ENCODE measurements around the gene CAMK2D. TPM values are rescaled to one million over a fixed set of nuclear protein-coding genes. Genes with fewer than 3 reads are reported as not detected.

Gene CAMK2D
- total RNA-seq, 6 donors from 2014 or later = 41.0 to 75.8 (median 51.9) TPM

DNA sequence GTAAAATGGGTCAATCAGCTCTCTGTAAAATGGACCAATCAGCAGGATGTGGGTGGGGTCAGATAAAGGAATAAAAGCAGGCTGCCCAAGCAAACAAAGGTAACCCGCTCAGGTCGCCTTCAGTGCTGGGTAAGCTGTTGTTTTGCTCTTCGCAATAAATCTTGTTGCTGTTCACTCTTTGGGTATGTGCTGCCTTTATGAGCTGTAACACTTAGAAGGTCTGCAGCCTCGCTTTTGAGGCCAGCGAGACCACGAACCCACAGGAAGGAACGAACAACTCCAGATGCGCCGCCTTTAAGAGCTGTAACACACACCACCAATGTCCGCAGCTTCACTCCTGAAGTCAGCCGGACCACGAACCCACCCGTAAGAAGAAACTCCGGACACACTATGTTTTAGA is 11.5 kb upstream of the CAMK2D start:
- Histone ChIP-seq H3K4me3 (no peak overlapping the region), H3K36me3 (no peaks in the 10 kb centered on the region), H3K4me1 (no peaks in the 10 kb centered on the region), H3K27me3 (no peaks in the 10 kb centered on the region), H3K9me3 (no peaks in the 10 kb centered on the region), H3K27ac (no peak overlapping the region)
- ATAC-seq (ENCODE audit: low FRiP score in 2 of 2) (no peak), DNase-seq (no peak)
- 76 to 79% methylated on average over 13 to 14 of the region's 14 CpGs for WGBS, 2 donors
- TF ChIP-seq POLR2AphosphoS5 (IDR thresholded peaks at IDR 0.05) (no peak), POLR2A (IDR thresholded peaks at IDR 0.05) (no peak), EP300 (IDR thresholded peaks at IDR 0.05) (no peak)
- TF ChIP-seq, protein P1, sequence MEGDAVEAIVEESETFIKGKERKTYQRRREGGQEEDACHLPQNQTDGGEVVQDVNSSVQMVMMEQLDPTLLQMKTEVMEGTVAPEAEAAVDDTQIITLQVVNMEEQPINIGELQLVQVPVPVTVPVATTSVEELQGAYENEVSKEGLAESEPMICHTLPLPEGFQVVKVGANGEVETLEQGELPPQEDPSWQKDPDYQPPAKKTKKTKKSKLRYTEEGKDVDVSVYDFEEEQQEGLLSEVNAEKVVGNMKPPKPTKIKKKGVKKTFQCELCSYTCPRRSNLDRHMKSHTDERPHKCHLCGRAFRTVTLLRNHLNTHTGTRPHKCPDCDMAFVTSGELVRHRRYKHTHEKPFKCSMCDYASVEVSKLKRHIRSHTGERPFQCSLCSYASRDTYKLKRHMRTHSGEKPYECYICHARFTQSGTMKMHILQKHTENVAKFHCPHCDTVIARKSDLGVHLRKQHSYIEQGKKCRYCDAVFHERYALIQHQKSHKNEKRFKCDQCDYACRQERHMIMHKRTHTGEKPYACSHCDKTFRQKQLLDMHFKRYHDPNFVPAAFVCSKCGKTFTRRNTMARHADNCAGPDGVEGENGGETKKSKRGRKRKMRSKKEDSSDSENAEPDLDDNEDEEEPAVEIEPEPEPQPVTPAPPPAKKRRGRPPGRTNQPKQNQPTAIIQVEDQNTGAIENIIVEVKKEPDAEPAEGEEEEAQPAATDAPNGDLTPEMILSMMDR (IDR thresholded peaks at IDR 0.05) = no peak

DNA sequence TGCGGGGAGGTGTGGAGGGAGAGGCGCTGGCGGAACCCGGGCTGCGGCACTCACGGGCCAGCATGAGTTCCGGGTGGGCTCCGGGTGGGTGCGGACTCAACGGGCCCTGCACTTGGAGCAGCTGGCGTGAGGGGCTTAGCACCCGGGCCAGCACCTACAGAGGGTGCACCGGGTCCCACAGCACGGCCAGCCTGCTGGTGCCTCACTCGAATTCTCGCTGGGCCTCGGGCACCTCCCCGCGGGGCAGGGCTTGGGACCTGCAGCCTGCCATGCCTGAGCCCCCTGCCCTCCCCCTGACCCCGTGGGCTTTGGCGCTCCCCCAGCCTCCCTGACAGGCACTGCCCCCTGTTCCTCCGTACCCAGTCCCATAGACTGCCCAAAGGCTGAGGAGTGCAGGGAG is 10.8 kb upstream of the CAMK2D start:
- no peak for TF ChIP-seq EP300 (IDR thresholded peaks at IDR 0.05)
- TF ChIP-seq POLR2A (IDR thresholded peaks at IDR 0.05) = no peak
- TF ChIP-seq, protein P1 (IDR thresholded peaks at IDR 0.05) = no peak
- TF ChIP-seq POLR2AphosphoS5 (IDR thresholded peaks at IDR 0.05) = no peak

DNA sequence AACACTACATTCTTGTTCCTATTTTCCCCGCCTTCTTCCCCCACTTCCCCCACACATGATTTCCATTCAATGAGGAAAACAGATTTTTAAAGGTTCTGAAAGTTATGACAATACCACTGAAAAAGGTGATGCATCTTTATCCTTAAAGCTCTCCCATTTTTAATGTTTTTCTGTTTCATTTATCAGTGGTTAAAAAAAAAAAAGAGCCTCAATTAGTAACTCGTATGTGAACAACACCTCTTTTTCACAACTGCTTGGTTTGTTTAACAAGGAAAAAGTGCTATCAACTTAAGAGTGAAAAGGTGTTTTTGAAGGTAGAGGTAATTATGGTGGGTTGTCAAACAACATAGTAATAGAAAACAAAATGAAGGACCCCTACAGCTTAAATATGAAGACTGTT is 8.2 kb upstream of the CAMK2D start:
- Histone ChIP-seq H3K27me3 (no peaks in the 10 kb centered on the region), H3K4me1 (no peaks in the 10 kb centered on the region), H3K9me3 (no peaks in the 10 kb centered on the region), H3K4me3 (no peak overlapping the region), H3K36me3 (no peaks in the 10 kb centered on the region), H3K27ac (no peak overlapping the region)
- no peak for DNase-seq
- TF ChIP-seq EP300 (IDR thresholded peaks at IDR 0.05) = no peak
- TF ChIP-seq POLR2AphosphoS5 (IDR thresholded peaks at IDR 0.05) = no peak
- TF ChIP-seq POLR2A (IDR thresholded peaks at IDR 0.05) = no peak
- TF ChIP-seq, protein P1 (IDR thresholded peaks at IDR 0.05) = no peak
- WGBS, 2 donors = 79 to 80% methylated on average over 2 of the region's 2 CpGs
- ATAC-seq (ENCODE audit: low FRiP score in 2 of 2) = no peak

More for the DNA sequence above, 10.8 kb upstream of the CAMK2D start:
- peak in 1 of 2 donors; percentile 72 for DNase-seq
- H3K27ac ChIP-seq = no peak overlapping the region
- H3K36me3 ChIP-seq = no peaks in the 10 kb centered on the region
- no peaks in the 10 kb centered on the region for H3K9me3 ChIP-seq
- WGBS, 2 donors = 99% methylated on average over 22 of the region's 22 CpGs; no CpG with 5 or more reads in 1 of the 2 donors
- no peaks in the 10 kb centered on the region for H3K4me1 ChIP-seq
- peak; percentile 21 to 57 for ATAC-seq (ENCODE audit: low FRiP score in 2 of 2)
- H3K4me3 ChIP-seq = no peak overlapping the region
- H3K27me3 ChIP-seq = no peaks in the 10 kb centered on the region

DNA sequence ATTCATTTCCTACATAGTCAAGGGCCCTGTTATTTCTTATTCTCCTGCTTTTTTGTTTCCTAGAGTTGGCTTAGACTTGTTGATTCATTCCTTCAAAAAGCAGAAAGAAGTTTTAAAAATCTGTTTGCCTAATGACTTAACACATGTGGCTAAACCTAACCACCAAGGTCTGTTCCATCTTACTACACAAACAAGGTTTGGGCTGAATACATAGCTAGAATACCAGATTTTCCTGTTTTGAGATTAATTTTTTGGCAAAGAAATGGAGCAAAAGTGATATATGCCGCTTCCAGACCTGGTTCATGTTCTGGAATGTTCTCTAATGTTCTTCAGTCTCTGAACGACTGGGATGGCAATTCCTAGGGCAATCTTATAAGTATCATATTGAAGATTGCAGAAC is 7.4 kb upstream of the CAMK2D start:
- no peak overlapping the region for H3K27ac ChIP-seq
- WGBS, 2 donors = 84% methylated on average over 2 of the region's 2 CpGs
- no peaks in the 10 kb centered on the region for H3K36me3 ChIP-seq
- H3K27me3 ChIP-seq = no peaks in the 10 kb centered on the region
- no peak for ATAC-seq (ENCODE audit: low FRiP score in 2 of 2)
- DNase-seq = no peak
- H3K4me3 ChIP-seq = no peak overlapping the region
- H3K4me1 ChIP-seq = no peaks in the 10 kb centered on the region
- TF ChIP-seq POLR2AphosphoS5 (IDR thresholded peaks at IDR 0.05) (no peak), POLR2A (IDR thresholded peaks at IDR 0.05) (no peak), EP300 (IDR thresholded peaks at IDR 0.05) (no peak)
- TF ChIP-seq, protein P1 (IDR thresholded peaks at IDR 0.05) = no peak
- H3K9me3 ChIP-seq = no peaks in the 10 kb centered on the region

DNA sequence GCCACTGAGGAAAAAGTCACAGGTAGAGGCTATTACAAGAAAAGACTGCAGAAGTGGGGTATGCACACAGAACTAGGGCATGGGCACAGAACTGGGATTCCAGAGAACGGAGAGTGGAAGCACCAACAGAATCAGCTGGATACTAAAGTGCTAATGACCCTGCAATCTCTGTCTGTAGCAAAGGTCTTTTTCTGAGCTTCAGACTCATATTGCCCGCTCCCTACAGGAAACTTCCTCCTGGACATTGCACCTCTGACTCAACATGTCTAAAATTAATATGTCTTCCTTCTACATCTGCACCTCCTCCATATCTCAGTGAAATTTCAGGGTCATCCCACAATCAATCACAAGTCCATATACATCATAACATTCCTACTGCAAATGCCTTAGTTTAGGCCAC is 5.3 kb upstream of the CAMK2D start:
- Histone ChIP-seq H3K36me3 (no peaks in the 10 kb centered on the region), H3K4me3 (no peak overlapping the region)

More for the DNA sequence above, 5.3 kb upstream of the CAMK2D start:
- 94 to 95% methylated on average over 2 of the region's 2 CpGs for WGBS, 2 donors
- no peak for DNase-seq
- TF ChIP-seq, protein P1 (IDR thresholded peaks at IDR 0.05) = no peak
- TF ChIP-seq POLR2A (IDR thresholded peaks at IDR 0.05) (no peak), POLR2AphosphoS5 (IDR thresholded peaks at IDR 0.05) (no peak), EP300 (IDR thresholded peaks at IDR 0.05) (no peak)
- no peak overlapping the region for H3K27ac ChIP-seq
- no peaks in the 10 kb centered on the region for H3K27me3 ChIP-seq
- no peaks in the 10 kb centered on the region for H3K9me3 ChIP-seq
- ATAC-seq (ENCODE audit: low FRiP score in 2 of 2) = no peak
- no peaks in the 10 kb centered on the region for H3K4me1 ChIP-seq
